SK-N-SH (cell line): Measurements from ENCODE around the gene FMNL1. TPM values are rescaled to one million over a fixed set of nuclear protein-coding genes. Genes with fewer than 3 reads are reported as not detected.

Experiments used
- CTCF ChIA-PET: fragments of 300-600, 350-600 bp; formaldehyde crosslinking; extraction: SDS; loops from one replicate; lab custom pipeline; 2021; lab: Yijun Ruan, JAX
- POLR2A ChIA-PET: fragments of 350-600 bp; sonication (Branson Sonifier 250); formaldehyde crosslinking; extraction: SDS; loops from one replicate; lab custom pipeline; 2020; ENCODE audit warnings: antibody characterized with exemption, inconsistent platforms; lab: Yijun Ruan, JAX
- DNase-seq: peaks from one replicate; pipeline ENCODE4 v3.0.0; 2012
- H2AFZ ChIP-seq: fragments of 200-600 bp; sonication (generic); 2 replicates; pipeline ENCODE4 v1.8.1; 2016; ENCODE audit warnings: antibody characterized with exemption, mild to moderate bottlenecking, low read depth
- H3F3A ChIP-seq: fragments of 200-600 bp; sonication (generic); replicated peaks from 2 replicates; pipeline ENCODE3; 2016; ENCODE audit warnings: antibody characterized with exemption, mild to moderate bottlenecking; ENCODE audit not compliant: insufficient read depth
- H3K27ac ChIP-seq, 2 experiments: fragments of 200-500 bp in 1 of 2; fragments of 200-600 bp in 1 of 2; sonication (Bioruptor generic) in 1 of 2; sonication (generic), shearing (Covaris generic) in 1 of 2; 2 replicates each; pipeline versions ENCODE4 v1.5.1 to v1.6.1; 2014 to 2016; ENCODE audit warnings: low read depth in 2 of 2, inconsistent platforms in 1 of 2, low read length in 1 of 2, mild to moderate bottlenecking in 1 of 2, mixed read lengths in 1 of 2
- H3K27me3 ChIP-seq: fragments of 200-600 bp; sonication (generic), shearing (Covaris generic); 2 replicates; pipeline ENCODE4 v1.6.1; 2016; ENCODE audit warnings: mixed run types; ENCODE audit not compliant: insufficient read depth
- H3K36me3 ChIP-seq, 2 experiments: fragments of 200-500 bp in 1 of 2; fragments of 200-600 bp in 1 of 2; sonication (Bioruptor generic) in 1 of 2; sonication (generic) in 1 of 2; replicated peaks in 1 of 2; 2 replicates each; pipeline versions ENCODE3 to v1.5.1; 2014 to 2016; ENCODE audit warnings: low read length in 1 of 2, mild to moderate bottlenecking in 1 of 2; ENCODE audit not compliant: insufficient read depth in 2 of 2, control insufficient read depth in 1 of 2
- H3K4me1 ChIP-seq, 2 experiments: fragments of 200-500 bp in 1 of 2; fragments of 200-600 bp in 1 of 2; sonication (Bioruptor generic) in 1 of 2; sonication (generic), shearing (Covaris generic) in 1 of 2; 2 replicates each; pipeline versions ENCODE4 v1.5.1 to v1.6.1; 2014 to 2016; ENCODE audit warnings: low read depth in 1 of 2, low read length in 1 of 2, mixed run types in 1 of 2; ENCODE audit not compliant: insufficient read depth in 2 of 2, control insufficient read depth in 1 of 2
- H3K4me2 ChIP-seq: fragments of 200-600 bp; sonication (generic), shearing (Covaris generic); 2 replicates; pipeline ENCODE4 v1.6.1; 2017; ENCODE audit warnings: mixed run types
- H3K4me3 ChIP-seq, 2 experiments: fragments of 200-500 bp in 1 of 2; fragments of 200-600 bp in 1 of 2; sonication (Bioruptor generic) in 1 of 2; sonication (generic), shearing (Covaris generic) in 1 of 2; 2 replicates each; pipeline versions ENCODE4 v1.5.1 to v1.8.1; 2014 to 2016; ENCODE audit warnings: low read depth in 2 of 2, inconsistent platforms in 1 of 2, low read length in 1 of 2, mild to moderate bottlenecking in 1 of 2, mixed read lengths in 1 of 2, moderate library complexity in 1 of 2
- H3K79me2 ChIP-seq: fragments of 200-600 bp; sonication (generic); 2 replicates; pipeline ENCODE4 v1.8.1; 2017; ENCODE audit warnings: mild to moderate bottlenecking; ENCODE audit not compliant: insufficient read depth
- H3K9ac ChIP-seq: fragments of 200-600 bp; sonication (generic); 2 replicates; pipeline ENCODE4 v1.6.1; 2017; ENCODE audit warnings: mixed run types
- H3K9me2 ChIP-seq: fragments of 200-600 bp; sonication (generic); 2 replicates; pipeline ENCODE4 v1.6.1; 2017; ENCODE audit warnings: mixed run types
- H3K9me3 ChIP-seq: fragments of 200-600 bp; sonication (generic); 2 replicates; pipeline ENCODE4 v1.6.1; 2017; ENCODE audit warnings: mixed run types, mild to moderate bottlenecking, moderate library complexity
- H4K20me1 ChIP-seq: fragments of 200-600 bp; sonication (generic); 2 replicates; pipeline ENCODE4 v1.6.1; 2017; ENCODE audit warnings: mild to moderate bottlenecking, mixed run types; ENCODE audit not compliant: insufficient read depth
- CTCF ChIP-seq: fragments of 200-600 bp; sonication (generic); IDR thresholded peaks from 2 replicates; pipeline ENCODE4 v1.6.1; 2017; ENCODE audit warnings: antibody characterized with exemption, mild to moderate bottlenecking, moderate library complexity
- ELF1 ChIP-seq: IDR thresholded peaks from 2 replicates; pipeline ENCODE4 v1.4.0; 2012
- GABPA ChIP-seq: IDR thresholded peaks from 2 replicates; pipeline ENCODE4 v1.4.0; 2012; ENCODE audit warnings: low read depth, mild to moderate bottlenecking
- IRF3 ChIP-seq: fragments of 150-350 bp; IDR thresholded peaks from 2 replicates; pipeline ENCODE4 v1.6.1; 2016; ENCODE audit warnings: mild to moderate bottlenecking, low read depth, low read length
- MEF2A ChIP-seq: IDR thresholded peaks from 2 replicates; pipeline ENCODE4 v1.4.0; 2012; ENCODE audit warnings: low read depth, borderline replicate concordance
- MXI1 ChIP-seq: IDR thresholded peaks from 2 replicates; pipeline ENCODE4 v1.6.1; 2012; ENCODE audit warnings: mild to moderate bottlenecking, low read depth, low read length, improper control_type of control experiment
- NFIC ChIP-seq: IDR thresholded peaks from 2 replicates; pipeline ENCODE4 v1.4.0; 2012; ENCODE audit warnings: borderline replicate concordance
- REST ChIP-seq: IDR thresholded peaks from 2 replicates; pipeline ENCODE4 v1.6.1; 2012; ENCODE audit warnings: mild to moderate bottlenecking, low read depth, low read length, moderate library complexity
- RFX5 ChIP-seq: IDR thresholded peaks from 2 replicates; pipeline ENCODE4 v1.6.1; 2012; ENCODE audit warnings: mild to moderate bottlenecking, improper control_type of control experiment, low read length
- RXRA ChIP-seq: IDR thresholded peaks from 2 replicates; pipeline ENCODE4 v1.4.0; 2012; ENCODE audit warnings: low read depth, mild to moderate bottlenecking, borderline replicate concordance
- SMC3 ChIP-seq: IDR thresholded peaks from 2 replicates; pipeline ENCODE4 v1.6.1; 2012; ENCODE audit warnings: low read depth, low read length, improper control_type of control experiment
- TCF12 ChIP-seq: IDR thresholded peaks from 2 replicates; pipeline ENCODE4 v1.4.0; 2012
- WGBS: methylation state at CpG from one replicate; pipeline ENCODE4 v1.1.6; 2017; ENCODE audit warnings: low lambda C conversion rate; 5-methylcytosine and 5-hydroxymethylcytosine counted together
- polyA plus RNA-seq, 3 experiments: library from polyadenylated mRNA; depleted of rRNA; stranded (reverse); fragments of >200 nt; gene quantifications; 2 replicates each; pipeline ENCODE4 v1.2.3, GENCODE V29; 2012

FMNL1 gene
- polyA plus RNA-seq, 1 of the 3 experiments (the other 2 are of a cell fraction): 2.8 TPM

- Histone ChIP-seq H3K79me2 (no peaks in the 10 kb centered on the region), H2AFZ (no peak overlapping the region), H3K27me3 (no peaks in the 10 kb centered on the region), H3K9me2 (no peaks in the 10 kb centered on the region), H3K27ac (no peak overlapping the region), H4K20me1 (no peaks in the 10 kb centered on the region), H3F3A (peaks cover 2% of the 10 kb centered on the region), H3K9ac (no peak overlapping the region), H3K4me1 (peaks cover 4 to 13% of the 10 kb centered on the region in 2 experiments; a peak in 2 of 4 replicates), H3K4me3 (no peak overlapping the region), H3K36me3 (no peaks in the 10 kb centered on the region), H3K4me2 (no peak overlapping the region), H3K9me3 (no peaks in the 10 kb centered on the region)
- WGBS: 34% methylated on average over 8 of the region's 12 CpGs
- ChIA-PET CTCF (interaction anchor here (0.8 to 11.1 kb wide), 16 partner anchors 10 to 194 kb away, joined by 3 to 132 read pairs (median 6); partner anchors contain the start of genes ACBD4, FMNL1 and HEXIM1), POLR2A (interaction anchor here (1.0 kb wide), 2 partner anchors 82 to 156 kb away, joined by 4 to 6 read pairs; partner anchors contain the start of gene HEXIM1)
- TF ChIP-seq MXI1 (no peak), GABPA (no peak), IRF3 (no peak), MEF2A (no peak), RXRA (no peak), ELF1 (no peak), RFX5 (no peak), NFIC (no peak), TCF12 (no peak), REST (no peak)
- peak; percentile 77 for DNase-seq
Measured at GRCh38 chr17:45230787-45231480, 9.2 kb downstream of the FMNL1 start.

GRCh38 chr17:45231481-45232116, 9.9 kb downstream of the FMNL1 start:
- TF ChIP-seq SMC3: peak; percentile 30; the same call in 1 of the 2 replicates
- peak; percentile 38 for TF ChIP-seq CTCF
- no peak for TF ChIP-seq MXI1
- TF ChIP-seq, all 33 proteins: peak for 2
- CTCF ChIA-PET: interaction anchor here (0.8 to 11.1 kb wide), 16 partner anchors 9 to 194 kb away, joined by 3 to 132 read pairs (median 6); partner anchors contain the start of genes ACBD4, FMNL1 and HEXIM1
- peak; percentile 76 for DNase-seq
- no peak overlapping the region for H3K27ac ChIP-seq
- H3K4me1 ChIP-seq: peaks cover 4 to 13% of the 10 kb centered on the region in 2 experiments; a peak in 2 of 4 replicates
- H3F3A ChIP-seq: no peaks in the 10 kb centered on the region
- H3K4me2 ChIP-seq: no peak overlapping the region
- H4K20me1 ChIP-seq: no peaks in the 10 kb centered on the region
- H3K9me3 ChIP-seq: no peaks in the 10 kb centered on the region
- H3K36me3 ChIP-seq: no peaks in the 10 kb centered on the region
- H3K27me3 ChIP-seq: no peaks in the 10 kb centered on the region
- no peak overlapping the region for H3K9ac ChIP-seq
- POLR2A ChIA-PET: interaction anchor here (0.5 to 1.0 kb wide), 3 partner anchors 13 to 156 kb away, joined by 3 to 6 read pairs (median 4); partner anchors contain the start of gene HEXIM1
- no peak overlapping the region for H2AFZ ChIP-seq
- H3K79me2 ChIP-seq: no peaks in the 10 kb centered on the region
- no peak overlapping the region for H3K4me3 ChIP-seq
- 73% methylated on average over 14 of the region's 19 CpGs for WGBS
- H3K9me2 ChIP-seq: no peaks in the 10 kb centered on the region
